ENCODE measurements around the gene F2R.

DNA sequence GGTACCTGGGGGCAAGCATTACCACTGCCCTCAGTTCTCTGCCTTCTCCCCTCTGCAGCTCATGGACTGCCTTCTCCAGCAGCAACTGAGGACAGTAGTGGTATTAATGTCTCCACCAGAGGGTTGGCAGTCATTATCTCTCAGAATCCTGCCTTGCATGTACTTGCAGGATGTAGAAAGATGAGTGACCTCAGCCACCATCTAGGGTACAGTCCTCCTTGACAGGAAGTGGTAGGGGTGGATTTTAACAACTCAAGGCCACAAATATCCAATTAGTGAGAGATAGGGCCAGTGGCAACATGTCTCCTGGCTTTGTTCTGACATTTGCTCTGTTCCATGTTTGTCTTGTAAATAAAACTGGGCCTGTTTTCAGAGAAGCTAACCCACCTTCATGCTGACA, 47.2 kb downstream of the F2R start:
- TF ChIP-seq EP300 (IDR thresholded peaks at IDR 0.05) (no peak), POLR2A (IDR thresholded peaks at IDR 0.05) (no peak)
- TF ChIP-seq, protein P1, sequence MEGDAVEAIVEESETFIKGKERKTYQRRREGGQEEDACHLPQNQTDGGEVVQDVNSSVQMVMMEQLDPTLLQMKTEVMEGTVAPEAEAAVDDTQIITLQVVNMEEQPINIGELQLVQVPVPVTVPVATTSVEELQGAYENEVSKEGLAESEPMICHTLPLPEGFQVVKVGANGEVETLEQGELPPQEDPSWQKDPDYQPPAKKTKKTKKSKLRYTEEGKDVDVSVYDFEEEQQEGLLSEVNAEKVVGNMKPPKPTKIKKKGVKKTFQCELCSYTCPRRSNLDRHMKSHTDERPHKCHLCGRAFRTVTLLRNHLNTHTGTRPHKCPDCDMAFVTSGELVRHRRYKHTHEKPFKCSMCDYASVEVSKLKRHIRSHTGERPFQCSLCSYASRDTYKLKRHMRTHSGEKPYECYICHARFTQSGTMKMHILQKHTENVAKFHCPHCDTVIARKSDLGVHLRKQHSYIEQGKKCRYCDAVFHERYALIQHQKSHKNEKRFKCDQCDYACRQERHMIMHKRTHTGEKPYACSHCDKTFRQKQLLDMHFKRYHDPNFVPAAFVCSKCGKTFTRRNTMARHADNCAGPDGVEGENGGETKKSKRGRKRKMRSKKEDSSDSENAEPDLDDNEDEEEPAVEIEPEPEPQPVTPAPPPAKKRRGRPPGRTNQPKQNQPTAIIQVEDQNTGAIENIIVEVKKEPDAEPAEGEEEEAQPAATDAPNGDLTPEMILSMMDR (IDR thresholded peaks at IDR 0.05) = no peak

All from suprapubic skin (tissue), 3 donors.